ENCODE data around the gene PLPP3. TPM values are rescaled to one million over a fixed set of nuclear protein-coding genes. Genes with fewer than 3 reads are reported as not detected.

The PLPP3 gene
- total RNA-seq, 2 experiments from 2014 or later, result not detected

DNA sequence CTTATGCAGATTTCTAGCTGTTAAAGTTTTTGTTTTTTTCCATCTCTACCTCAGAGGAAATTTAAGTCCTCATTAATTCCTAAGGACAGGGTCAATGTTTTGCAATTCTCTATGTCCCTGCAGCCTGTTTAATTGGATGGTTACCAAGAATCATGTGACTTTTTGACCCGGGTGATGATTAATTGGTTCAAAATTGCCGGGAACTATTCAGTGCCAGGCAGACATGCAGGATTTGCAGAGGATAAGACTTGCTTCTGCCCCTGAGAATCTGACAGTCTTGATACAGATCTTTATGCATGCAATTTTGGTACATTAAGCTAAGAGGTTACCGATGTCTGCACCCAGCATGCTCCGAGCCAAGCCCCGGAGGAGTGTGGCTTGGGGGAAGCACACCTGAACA, 87.9 kb downstream of the PLPP3 start:
- Mint-ChIP-seq H3K36me3 (no peaks in the 10 kb centered on the region), H3K27ac (no peak overlapping the region), H3K4me1 (no peaks in the 10 kb centered on the region), H3K9me3 (peaks cover 6% of the 10 kb centered on the region), H3K27me3 (peaks cover 2% of the 10 kb centered on the region), H3K4me3 (no peak overlapping the region)
- no peak for DNase-seq

DNA sequence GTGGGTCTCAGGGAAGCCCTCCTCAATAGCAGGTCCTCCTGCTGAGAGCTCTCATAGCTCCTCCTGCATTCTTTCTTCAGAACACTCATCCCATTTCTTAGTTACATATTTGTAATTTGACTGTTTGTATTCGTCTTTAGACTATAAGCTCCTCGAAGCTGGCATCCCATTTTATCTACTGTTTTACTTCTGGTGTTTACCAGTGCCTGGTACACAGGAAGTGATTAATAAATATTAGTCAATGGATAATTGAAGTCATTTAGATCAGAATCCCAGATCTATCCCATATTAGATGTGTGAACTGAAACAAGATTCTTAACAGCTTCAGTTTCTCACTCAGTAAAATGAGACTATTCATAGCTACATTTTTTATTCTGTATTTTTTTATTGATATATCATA, 88.7 kb downstream of the PLPP3 start:
- H3K4me3 Mint-ChIP-seq, result no peak overlapping the region
- no peak overlapping the region for H3K27ac Mint-ChIP-seq
- H3K27me3 Mint-ChIP-seq, result no peaks in the 10 kb centered on the region
- no peak for DNase-seq
- H3K36me3 Mint-ChIP-seq, result no peaks in the 10 kb centered on the region
- no peaks in the 10 kb centered on the region for H3K4me1 Mint-ChIP-seq
- peaks cover 6% of the 10 kb centered on the region for H3K9me3 Mint-ChIP-seq

DNA sequence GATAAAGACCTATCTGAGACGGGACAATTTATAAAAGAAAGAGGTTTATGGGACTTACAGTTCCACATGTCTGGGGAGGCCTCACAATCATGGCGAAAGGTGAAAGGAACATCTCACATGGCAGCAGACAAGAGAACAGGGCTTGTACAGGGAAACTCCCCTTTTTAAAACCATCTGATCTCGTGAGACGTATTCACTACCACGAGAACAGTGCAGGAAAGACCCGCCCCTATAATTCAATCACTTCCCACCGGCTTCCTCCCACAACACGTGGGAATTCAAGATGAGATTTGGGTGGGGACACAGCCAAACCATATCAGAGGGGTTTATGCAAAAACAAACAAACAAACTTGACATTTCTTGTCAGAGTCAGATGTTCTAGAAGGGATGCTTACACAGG, 89.7 kb downstream of the PLPP3 start:
- Mint-ChIP-seq H3K27me3 (no peaks in the 10 kb centered on the region), H3K9me3 (peaks cover 6% of the 10 kb centered on the region), H3K27ac (no peak overlapping the region), H3K4me3 (no peak overlapping the region), H3K4me1 (no peaks in the 10 kb centered on the region), H3K36me3 (no peaks in the 10 kb centered on the region)
- DNase-seq, result no peak

- Mint-ChIP-seq H3K4me3 (no peak overlapping the region), H3K36me3 (no peaks in the 10 kb centered on the region), H3K9me3 (peaks cover 2% of the 10 kb centered on the region), H3K4me1 (no peaks in the 10 kb centered on the region), H3K27me3 (peaks cover 14% of the 10 kb centered on the region), H3K27ac (no peak overlapping the region)
- DNase-seq, result no peak
These were observed 94.7 kb downstream of the PLPP3 start for GRCh38 chr1:56484695-56485094.

- H3K4me1 Mint-ChIP-seq, result no peaks in the 10 kb centered on the region
- no peak for DNase-seq
- no peaks in the 10 kb centered on the region for H3K36me3 Mint-ChIP-seq
- H3K27me3 Mint-ChIP-seq, result peaks cover 28% of the 10 kb centered on the region
- H3K27ac Mint-ChIP-seq, result no peak overlapping the region
- no peaks in the 10 kb centered on the region for H3K9me3 Mint-ChIP-seq
- no peak overlapping the region for H3K4me3 Mint-ChIP-seq
These were observed 96.3 kb downstream of the PLPP3 start for GRCh38 chr1:56483104-56483503.

DNA sequence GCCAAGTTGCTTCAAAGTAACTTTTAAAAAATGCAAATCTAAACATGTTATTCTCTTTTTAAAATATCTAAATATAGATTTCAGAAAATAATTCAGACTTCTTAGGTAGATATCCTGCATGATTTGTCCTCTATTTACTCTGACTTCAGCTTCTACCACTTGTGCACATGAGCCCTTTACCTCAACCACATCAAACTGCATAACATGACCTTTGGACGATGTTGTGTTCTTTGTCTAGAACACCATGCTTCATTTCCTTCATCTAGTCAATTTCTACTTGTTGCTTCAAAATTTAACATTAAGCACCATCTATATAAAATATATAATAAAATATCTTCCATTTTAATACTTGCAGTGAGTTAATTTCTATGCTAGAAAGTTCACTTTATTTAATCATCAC, 96.9 kb downstream of the PLPP3 start:
- H3K36me3 Mint-ChIP-seq, result no peaks in the 10 kb centered on the region
- no peak for DNase-seq
- no peak overlapping the region for H3K4me3 Mint-ChIP-seq
- no peaks in the 10 kb centered on the region for H3K4me1 Mint-ChIP-seq
- H3K9me3 Mint-ChIP-seq, result no peaks in the 10 kb centered on the region
- H3K27me3 Mint-ChIP-seq, result peaks cover 28% of the 10 kb centered on the region
- H3K27ac Mint-ChIP-seq, result no peak overlapping the region

DNA sequence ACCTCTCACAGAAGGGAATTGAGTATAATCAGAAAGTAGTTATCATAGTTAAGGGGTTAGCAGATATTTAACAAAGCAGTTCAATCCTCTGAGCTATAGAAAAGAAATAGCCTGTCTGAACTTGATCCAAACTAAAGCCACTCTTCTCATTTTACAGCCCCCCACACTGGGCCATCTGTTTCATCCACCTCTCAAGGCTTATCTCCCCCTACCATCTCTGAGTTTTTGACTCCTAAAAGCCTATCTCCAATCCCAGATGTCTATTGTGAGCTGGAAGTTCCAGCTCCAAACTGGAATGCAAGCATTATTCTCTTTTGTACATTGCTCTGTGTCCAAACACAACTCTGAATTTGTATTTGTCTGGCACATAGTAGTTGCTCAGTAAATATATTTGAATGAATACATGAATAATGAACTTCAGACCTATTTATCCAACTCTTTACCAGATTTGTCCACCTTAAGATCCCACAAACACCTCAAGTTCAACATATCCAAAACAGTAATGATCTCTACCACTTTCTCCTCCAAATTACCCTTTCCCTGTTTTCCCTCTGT, 98.1 kb downstream of the PLPP3 start:
- H3K9me3 Mint-ChIP-seq, result no peaks in the 10 kb centered on the region
- H3K27ac Mint-ChIP-seq, result no peak overlapping the region
- H3K27me3 Mint-ChIP-seq, result peaks cover 40% of the 10 kb centered on the region
- H3K36me3 Mint-ChIP-seq, result no peaks in the 10 kb centered on the region
- H3K4me3 Mint-ChIP-seq, result no peak overlapping the region
- H3K4me1 Mint-ChIP-seq, result no peaks in the 10 kb centered on the region
- DNase-seq, result no peak

DNA sequence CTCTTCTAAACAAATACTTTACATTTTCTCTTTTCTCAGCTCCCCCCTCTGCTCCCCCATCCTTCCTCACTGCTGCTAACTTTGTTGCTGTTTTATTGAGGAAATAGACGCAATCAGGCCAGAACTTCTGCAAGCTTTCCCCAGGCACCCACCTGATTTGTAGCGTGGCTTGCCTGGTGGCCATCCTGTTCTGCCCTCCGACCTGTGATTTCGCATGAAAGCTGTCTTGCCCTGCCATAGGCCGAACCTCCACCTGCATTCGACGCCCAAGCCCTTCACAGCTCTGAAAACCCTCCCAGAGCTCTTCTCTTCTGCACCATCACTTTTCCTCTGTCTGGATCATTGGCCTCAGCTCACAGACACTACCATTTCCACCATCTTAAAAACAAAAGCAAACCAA, 100.6 kb downstream of the PLPP3 start:
- Mint-ChIP-seq H3K9me3 (no peaks in the 10 kb centered on the region), H3K4me1 (no peaks in the 10 kb centered on the region), H3K27me3 (peaks cover 48% of the 10 kb centered on the region), H3K4me3 (no peak overlapping the region), H3K27ac (no peak overlapping the region), H3K36me3 (no peaks in the 10 kb centered on the region)
- no peak for DNase-seq

DNA sequence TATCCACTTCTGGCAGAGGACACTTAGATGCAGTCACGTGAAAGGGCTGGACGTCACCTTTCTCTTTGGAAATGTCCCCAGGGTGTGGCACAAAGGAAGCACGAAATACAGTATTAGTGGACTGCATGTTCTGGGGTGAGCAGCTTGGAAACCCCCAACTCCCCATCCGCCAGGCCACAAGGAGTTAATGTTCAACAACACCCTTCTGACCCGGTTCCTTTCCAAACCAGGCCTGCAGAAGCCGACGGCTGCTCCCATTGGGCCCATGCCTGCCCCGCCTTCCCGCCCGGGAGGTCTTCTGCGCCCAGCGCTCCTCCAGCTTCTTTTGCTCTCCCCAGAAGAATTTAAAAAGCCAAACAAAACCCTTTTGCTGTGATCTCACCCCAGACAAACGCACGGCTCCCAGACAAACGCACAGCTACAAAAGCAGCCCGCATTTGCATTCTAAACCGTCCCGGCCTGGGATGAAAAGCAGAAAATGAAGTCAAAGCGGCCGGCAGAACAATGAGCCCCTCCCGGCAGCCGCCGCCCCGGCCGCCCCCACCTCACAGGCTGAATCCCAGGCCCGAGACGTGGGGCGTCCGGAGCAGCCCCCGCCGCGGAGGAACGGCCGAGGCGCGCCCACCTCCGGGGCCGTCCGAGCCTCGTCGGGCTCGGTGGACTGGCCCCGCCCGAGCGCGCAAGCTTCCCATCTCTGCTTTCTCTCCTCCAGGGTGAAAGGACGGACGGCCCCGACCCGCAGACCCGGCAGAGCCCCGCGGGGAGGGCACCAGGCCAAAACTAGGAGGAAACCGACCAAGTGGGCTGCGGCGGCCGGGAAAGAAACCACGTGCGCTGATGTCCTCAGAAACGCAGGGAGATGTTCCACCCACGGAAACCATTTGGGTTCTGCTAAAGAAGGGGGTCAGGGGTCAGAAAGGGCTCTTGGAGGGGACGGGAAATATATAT, 101.9 kb downstream of the PLPP3 start:
- no peaks in the 10 kb centered on the region for H3K4me1 Mint-ChIP-seq
- no peaks in the 10 kb centered on the region for H3K36me3 Mint-ChIP-seq
- peaks cover 47% of the 10 kb centered on the region for H3K27me3 Mint-ChIP-seq
- H3K4me3 Mint-ChIP-seq, result no peak overlapping the region
- no peak overlapping the region for H3K27ac Mint-ChIP-seq
- no peaks in the 10 kb centered on the region for H3K9me3 Mint-ChIP-seq
- no peak for DNase-seq

- Mint-ChIP-seq H3K4me3 (no peak overlapping the region), H3K27me3 (peaks cover 44% of the 10 kb centered on the region)
These were observed 105.6 kb downstream of the PLPP3 start for GRCh38 chr1:56473582-56474270.

DNA sequence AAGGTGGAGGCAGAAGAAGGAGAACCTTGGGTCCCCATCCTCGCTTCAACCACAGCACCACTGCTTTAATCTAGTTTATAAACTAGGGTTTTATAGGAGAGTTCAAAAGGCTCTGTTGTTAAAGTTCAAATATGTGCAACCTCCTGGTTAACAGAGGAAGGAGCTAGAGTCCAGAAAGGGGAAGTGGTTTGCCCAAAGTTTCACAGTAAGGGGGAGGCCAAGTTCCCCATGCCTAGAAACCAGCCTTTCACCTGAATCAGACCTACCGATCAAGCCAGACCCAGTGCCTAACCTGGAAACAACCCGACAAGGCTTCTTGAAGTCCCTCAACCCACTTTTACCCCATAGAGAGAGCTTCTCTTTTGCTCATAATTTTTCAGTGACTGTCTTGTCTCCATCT, 106.5 kb downstream of the PLPP3 start:
- Mint-ChIP-seq H3K4me3 (no peak overlapping the region), H3K27me3 (peaks cover 38% of the 10 kb centered on the region), H3K4me1 (no peaks in the 10 kb centered on the region), H3K9me3 (no peaks in the 10 kb centered on the region), H3K36me3 (no peaks in the 10 kb centered on the region), H3K27ac (no peak overlapping the region)
- no peak for DNase-seq

More at GRCh38 chr1:56473582-56474270, 105.6 kb downstream of the PLPP3 start:
- no peak for DNase-seq
- Mint-ChIP-seq H3K9me3 (no peaks in the 10 kb centered on the region), H3K4me1 (no peaks in the 10 kb centered on the region), H3K36me3 (no peaks in the 10 kb centered on the region), H3K27ac (no peak overlapping the region)

DNA sequence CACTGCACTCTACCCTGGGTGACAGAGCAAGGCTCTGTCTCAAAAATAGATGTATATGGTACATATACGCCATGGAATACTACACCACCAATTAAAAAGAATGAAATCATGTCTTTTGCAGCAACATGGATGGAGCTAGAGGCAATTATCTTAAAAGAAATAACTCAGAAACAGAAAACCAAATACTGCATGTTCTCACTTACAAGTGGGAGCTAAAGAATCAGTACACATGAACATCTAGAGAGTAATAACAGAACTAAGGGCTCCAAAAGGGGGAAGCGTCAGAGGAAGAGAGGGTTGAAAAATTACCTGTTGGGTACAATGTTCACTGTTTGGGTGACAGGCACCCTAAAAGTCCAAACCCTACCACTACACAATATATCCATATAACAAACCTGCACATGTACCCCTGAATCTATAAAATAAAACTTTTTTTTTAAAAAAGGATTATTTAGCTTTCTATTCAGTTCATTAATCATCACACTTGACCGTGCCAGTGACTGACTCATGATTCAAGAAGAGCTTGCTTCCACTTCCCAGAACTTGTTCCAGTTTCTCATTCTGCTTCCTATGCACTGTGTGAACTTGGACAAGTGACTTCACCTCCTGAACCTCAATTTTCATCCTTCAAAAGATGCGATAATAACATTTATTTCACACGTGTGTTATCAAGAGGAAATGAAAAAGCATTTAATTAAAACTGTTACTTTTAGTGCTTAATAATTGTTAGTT, 109.6 kb downstream of the PLPP3 start:
- no peaks in the 10 kb centered on the region for H3K4me1 Mint-ChIP-seq
- H3K9me3 Mint-ChIP-seq, result no peaks in the 10 kb centered on the region
- DNase-seq, result no peak
- H3K27me3 Mint-ChIP-seq, result peaks cover 24% of the 10 kb centered on the region
- H3K4me3 Mint-ChIP-seq, result no peak overlapping the region
- H3K36me3 Mint-ChIP-seq, result no peaks in the 10 kb centered on the region
- H3K27ac Mint-ChIP-seq, result no peak overlapping the region

DNA sequence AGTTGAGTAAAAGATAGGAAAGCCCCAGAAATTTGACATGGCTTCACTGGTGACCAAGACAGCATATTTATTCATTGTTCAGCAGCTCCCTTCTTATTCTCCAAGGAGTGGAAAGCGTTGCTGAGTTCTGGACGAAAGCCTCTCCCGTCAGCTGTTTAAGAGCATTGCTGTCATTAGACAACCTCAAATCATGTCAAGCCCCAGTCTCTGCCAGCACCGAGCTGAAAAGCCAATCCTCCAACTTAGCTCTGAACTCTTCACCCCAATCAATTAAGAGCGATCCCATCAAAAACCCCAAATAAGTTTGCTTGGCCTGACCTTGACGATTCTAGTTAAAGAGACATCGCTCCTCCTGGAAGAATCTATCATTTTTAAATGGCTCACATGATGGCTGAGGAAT, 110.8 kb downstream of the PLPP3 start:
- no peak overlapping the region for H3K27ac Mint-ChIP-seq
- no peak for DNase-seq
- H3K27me3 Mint-ChIP-seq, result peaks cover 26% of the 10 kb centered on the region
- no peaks in the 10 kb centered on the region for H3K36me3 Mint-ChIP-seq
- no peaks in the 10 kb centered on the region for H3K9me3 Mint-ChIP-seq
- H3K4me1 Mint-ChIP-seq, result no peaks in the 10 kb centered on the region
- no peak overlapping the region for H3K4me3 Mint-ChIP-seq

DNA sequence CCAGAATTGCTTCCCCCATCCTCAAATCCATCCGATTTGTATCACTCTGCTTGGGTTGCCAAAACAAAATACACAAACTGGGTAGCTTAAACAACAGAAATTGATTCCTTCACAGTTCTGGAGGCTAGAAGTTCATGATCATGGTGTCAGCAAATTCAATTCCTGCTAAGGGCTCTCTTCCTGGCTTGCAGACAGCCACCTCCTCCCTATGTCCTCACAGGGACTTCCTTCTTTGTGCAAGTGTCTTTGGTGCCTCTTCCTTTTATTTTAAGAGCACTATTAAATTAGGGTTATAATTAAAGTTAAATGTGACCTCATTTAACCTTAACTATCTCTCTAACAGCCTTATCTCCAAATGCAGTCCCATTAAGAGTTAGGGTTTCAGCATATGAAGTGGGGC, 112.8 kb downstream of the PLPP3 start:
- H3K27ac Mint-ChIP-seq, result no peak overlapping the region
- no peak for DNase-seq
- H3K27me3 Mint-ChIP-seq, result peaks cover 17% of the 10 kb centered on the region
- no peaks in the 10 kb centered on the region for H3K4me1 Mint-ChIP-seq
- no peak overlapping the region for H3K4me3 Mint-ChIP-seq
- no peaks in the 10 kb centered on the region for H3K9me3 Mint-ChIP-seq
- no peaks in the 10 kb centered on the region for H3K36me3 Mint-ChIP-seq

- Mint-ChIP-seq H3K36me3 (no peaks in the 10 kb centered on the region), H3K27ac (no peak overlapping the region), H3K9me3 (no peaks in the 10 kb centered on the region), H3K4me1 (no peaks in the 10 kb centered on the region), H3K4me3 (no peak overlapping the region), H3K27me3 (peaks cover 8% of the 10 kb centered on the region)
- DNase-seq, result no peak
These were observed 115.1 kb downstream of the PLPP3 start for GRCh38 chr1:56464294-56464693.
